ENCODE measurements around the gene RNF38. TPM values are rescaled to one million over a fixed set of nuclear protein-coding genes. Genes with fewer than 3 reads are reported as not detected.

Gene RNF38
- polyA plus RNA-seq, 1 of the 3 experiments (the other 2 are of a cell fraction): 9.5 TPM

DNA sequence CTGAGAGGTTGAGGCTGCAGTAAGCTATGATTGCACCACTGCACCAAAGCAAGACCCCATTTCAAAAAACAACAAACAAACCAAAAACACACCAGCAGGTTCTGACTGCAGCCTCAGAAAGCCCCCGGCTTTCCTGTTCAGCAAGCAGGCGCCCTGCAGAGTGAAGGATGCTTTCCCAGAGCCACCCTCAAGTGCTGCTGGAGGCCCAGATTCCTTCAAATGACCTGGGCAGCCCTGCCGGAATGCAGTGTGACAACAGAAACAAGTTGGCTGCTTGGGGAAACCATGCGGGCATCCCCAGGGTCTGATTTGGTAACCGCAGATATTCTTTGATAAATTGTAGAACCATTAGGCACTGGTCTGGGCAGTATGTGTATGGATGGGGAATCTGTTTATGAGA, 106.2 kb downstream of the RNF38 start:
- TF ChIP-seq, protein P1, sequence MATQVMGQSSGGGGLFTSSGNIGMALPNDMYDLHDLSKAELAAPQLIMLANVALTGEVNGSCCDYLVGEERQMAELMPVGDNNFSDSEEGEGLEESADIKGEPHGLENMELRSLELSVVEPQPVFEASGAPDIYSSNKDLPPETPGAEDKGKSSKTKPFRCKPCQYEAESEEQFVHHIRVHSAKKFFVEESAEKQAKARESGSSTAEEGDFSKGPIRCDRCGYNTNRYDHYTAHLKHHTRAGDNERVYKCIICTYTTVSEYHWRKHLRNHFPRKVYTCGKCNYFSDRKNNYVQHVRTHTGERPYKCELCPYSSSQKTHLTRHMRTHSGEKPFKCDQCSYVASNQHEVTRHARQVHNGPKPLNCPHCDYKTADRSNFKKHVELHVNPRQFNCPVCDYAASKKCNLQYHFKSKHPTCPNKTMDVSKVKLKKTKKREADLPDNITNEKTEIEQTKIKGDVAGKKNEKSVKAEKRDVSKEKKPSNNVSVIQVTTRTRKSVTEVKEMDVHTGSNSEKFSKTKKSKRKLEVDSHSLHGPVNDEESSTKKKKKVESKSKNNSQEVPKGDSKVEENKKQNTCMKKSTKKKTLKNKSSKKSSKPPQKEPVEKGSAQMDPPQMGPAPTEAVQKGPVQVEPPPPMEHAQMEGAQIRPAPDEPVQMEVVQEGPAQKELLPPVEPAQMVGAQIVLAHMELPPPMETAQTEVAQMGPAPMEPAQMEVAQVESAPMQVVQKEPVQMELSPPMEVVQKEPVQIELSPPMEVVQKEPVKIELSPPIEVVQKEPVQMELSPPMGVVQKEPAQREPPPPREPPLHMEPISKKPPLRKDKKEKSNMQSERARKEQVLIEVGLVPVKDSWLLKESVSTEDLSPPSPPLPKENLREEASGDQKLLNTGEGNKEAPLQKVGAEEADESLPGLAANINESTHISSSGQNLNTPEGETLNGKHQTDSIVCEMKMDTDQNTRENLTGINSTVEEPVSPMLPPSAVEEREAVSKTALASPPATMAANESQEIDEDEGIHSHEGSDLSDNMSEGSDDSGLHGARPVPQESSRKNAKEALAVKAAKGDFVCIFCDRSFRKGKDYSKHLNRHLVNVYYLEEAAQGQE (IDR thresholded peaks at IDR 0.05; ENCODE audit: low read depth, low read length): no peak
- no peak for TF ChIP-seq GABPA (IDR thresholded peaks at IDR 0.05; ENCODE audit: low read depth)
- no peak for TF ChIP-seq RAD21 (IDR thresholded peaks at IDR 0.05; ENCODE audit: low read length)
- no peak for TF ChIP-seq CHD2 (IDR thresholded peaks at IDR 0.05; ENCODE audit: low read length, partially characterized antibody)
- TF ChIP-seq FOXM1 (IDR thresholded peaks at IDR 0.05; ENCODE audit: low read depth): no peak
- TF ChIP-seq, protein P2, sequence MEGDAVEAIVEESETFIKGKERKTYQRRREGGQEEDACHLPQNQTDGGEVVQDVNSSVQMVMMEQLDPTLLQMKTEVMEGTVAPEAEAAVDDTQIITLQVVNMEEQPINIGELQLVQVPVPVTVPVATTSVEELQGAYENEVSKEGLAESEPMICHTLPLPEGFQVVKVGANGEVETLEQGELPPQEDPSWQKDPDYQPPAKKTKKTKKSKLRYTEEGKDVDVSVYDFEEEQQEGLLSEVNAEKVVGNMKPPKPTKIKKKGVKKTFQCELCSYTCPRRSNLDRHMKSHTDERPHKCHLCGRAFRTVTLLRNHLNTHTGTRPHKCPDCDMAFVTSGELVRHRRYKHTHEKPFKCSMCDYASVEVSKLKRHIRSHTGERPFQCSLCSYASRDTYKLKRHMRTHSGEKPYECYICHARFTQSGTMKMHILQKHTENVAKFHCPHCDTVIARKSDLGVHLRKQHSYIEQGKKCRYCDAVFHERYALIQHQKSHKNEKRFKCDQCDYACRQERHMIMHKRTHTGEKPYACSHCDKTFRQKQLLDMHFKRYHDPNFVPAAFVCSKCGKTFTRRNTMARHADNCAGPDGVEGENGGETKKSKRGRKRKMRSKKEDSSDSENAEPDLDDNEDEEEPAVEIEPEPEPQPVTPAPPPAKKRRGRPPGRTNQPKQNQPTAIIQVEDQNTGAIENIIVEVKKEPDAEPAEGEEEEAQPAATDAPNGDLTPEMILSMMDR (IDR thresholded peaks at IDR 0.05): no peak
- no peak for TF ChIP-seq NFIC (IDR thresholded peaks at IDR 0.05; ENCODE audit: borderline replicate concordance)
- TF ChIP-seq TEAD4 (IDR thresholded peaks at IDR 0.05; ENCODE audit: borderline replicate concordance, insufficient read depth): no peak
- no peak for TF ChIP-seq TAF1 (IDR thresholded peaks at IDR 0.05; ENCODE audit: borderline replicate concordance, low read depth, low read length)
- TF ChIP-seq, protein P3, sequence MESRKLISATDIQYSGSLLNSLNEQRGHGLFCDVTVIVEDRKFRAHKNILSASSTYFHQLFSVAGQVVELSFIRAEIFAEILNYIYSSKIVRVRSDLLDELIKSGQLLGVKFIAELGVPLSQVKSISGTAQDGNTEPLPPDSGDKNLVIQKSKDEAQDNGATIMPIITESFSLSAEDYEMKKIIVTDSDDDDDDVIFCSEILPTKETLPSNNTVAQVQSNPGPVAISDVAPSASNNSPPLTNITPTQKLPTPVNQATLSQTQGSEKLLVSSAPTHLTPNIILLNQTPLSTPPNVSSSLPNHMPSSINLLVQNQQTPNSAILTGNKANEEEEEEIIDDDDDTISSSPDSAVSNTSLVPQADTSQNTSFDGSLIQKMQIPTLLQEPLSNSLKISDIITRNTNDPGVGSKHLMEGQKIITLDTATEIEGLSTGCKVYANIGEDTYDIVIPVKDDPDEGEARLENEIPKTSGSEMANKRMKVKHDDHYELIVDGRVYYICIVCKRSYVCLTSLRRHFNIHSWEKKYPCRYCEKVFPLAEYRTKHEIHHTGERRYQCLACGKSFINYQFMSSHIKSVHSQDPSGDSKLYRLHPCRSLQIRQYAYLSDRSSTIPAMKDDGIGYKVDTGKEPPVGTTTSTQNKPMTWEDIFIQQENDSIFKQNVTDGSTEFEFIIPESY (IDR thresholded peaks at IDR 0.05; ENCODE audit: borderline replicate concordance, low read depth): no peak
- TF ChIP-seq EP300 (IDR thresholded peaks at IDR 0.05; ENCODE audit: borderline replicate concordance in 1 of 2, low read depth in 1 of 2, low read length in 1 of 2): no peak
- TF ChIP-seq, protein P4, sequence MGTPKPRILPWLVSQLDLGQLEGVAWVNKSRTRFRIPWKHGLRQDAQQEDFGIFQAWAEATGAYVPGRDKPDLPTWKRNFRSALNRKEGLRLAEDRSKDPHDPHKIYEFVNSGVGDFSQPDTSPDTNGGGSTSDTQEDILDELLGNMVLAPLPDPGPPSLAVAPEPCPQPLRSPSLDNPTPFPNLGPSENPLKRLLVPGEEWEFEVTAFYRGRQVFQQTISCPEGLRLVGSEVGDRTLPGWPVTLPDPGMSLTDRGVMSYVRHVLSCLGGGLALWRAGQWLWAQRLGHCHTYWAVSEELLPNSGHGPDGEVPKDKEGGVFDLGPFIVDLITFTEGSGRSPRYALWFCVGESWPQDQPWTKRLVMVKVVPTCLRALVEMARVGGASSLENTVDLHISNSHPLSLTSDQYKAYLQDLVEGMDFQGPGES (IDR thresholded peaks at IDR 0.05; ENCODE audit: low read depth, low read length): no peak
- no peak for TF ChIP-seq ELF1 (IDR thresholded peaks at IDR 0.05)
- no peak for TF ChIP-seq SMC3 (IDR thresholded peaks at IDR 0.05; ENCODE audit: low read depth, low read length)
- TF ChIP-seq, protein P5, sequence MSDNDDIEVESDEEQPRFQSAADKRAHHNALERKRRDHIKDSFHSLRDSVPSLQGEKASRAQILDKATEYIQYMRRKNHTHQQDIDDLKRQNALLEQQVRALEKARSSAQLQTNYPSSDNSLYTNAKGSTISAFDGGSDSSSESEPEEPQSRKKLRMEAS (IDR thresholded peaks at IDR 0.05; ENCODE audit: low read depth): no peak
- H3K27ac ChIP-seq (ENCODE audit: low read depth in 2 of 2, low read length in 1 of 2): no peak overlapping the region
- no peak overlapping the region for H3K4me2 ChIP-seq
- H3K4me1 ChIP-seq (ENCODE audit: control insufficient read depth in 1 of 2, insufficient read depth in 2 of 2, low read depth in 1 of 2, low read length in 1 of 2): no peaks in the 10 kb centered on the region
- H3K36me3 ChIP-seq (replicated peaks in 1 of 2; ENCODE audit: control insufficient read depth in 1 of 2, insufficient read depth in 2 of 2, low read length in 1 of 2): no peaks in the 10 kb centered on the region
- 86% methylated on average over 4 of the region's 5 CpGs for WGBS (ENCODE audit: low lambda C conversion rate)
- no peaks in the 10 kb centered on the region for H3K9me2 ChIP-seq
- H3F3A ChIP-seq (replicated peaks; ENCODE audit: insufficient read depth): no peaks in the 10 kb centered on the region
- no peaks in the 10 kb centered on the region for H4K20me1 ChIP-seq (ENCODE audit: insufficient read depth)
- no peak overlapping the region for H3K9ac ChIP-seq
- H2AFZ ChIP-seq (ENCODE audit: low read depth): no peak overlapping the region
- H3K4me3 ChIP-seq (ENCODE audit: low read depth in 2 of 2, low read length in 1 of 2): no peak overlapping the region
- CTCF ChIA-PET: no interaction called here
- no peak for DNase-seq
- no peaks in the 10 kb centered on the region for H3K79me2 ChIP-seq (ENCODE audit: insufficient read depth)
- H3K27me3 ChIP-seq (ENCODE audit: insufficient read depth): no peaks in the 10 kb centered on the region
- POLR2A ChIA-PET: no interaction called here
- H3K9me3 ChIP-seq: no peaks in the 10 kb centered on the region
